T-helper 1 cell (primary cell): Measurements from ENCODE around the gene TTLL3.
"Not testable (repeated sequence)": the region's sequence is repeated elsewhere in the genome, so short reads cannot be mapped to it uniquely, and the experiment has no call there.

Experiments used
- DNase-seq, 5 donors: peaks; one replicate each; pipeline ENCODE4 v3.0.0-alpha.2; 2012 to 2020

TTLL3 gene

DNA sequence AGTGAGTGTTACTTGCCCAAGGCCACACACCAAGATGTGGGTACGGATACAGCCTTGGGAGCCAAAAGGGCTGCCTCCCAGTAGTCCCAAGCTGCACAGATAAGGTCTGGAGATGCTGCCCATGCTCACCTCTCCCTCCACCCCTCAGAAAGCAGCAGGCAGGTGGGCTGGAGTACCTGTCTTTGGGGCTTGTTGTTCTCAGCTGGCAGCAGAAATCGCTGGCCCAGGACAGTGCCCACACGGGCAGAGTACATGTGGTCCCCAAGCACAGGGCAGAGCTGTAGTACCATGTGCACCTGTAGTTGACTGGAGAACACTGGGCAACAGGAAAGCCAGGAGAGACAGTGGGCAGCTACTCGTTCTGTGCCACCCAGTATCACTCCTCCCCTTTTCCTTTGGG, 28.8 kb downstream of the TTLL3 start:
- DNase-seq, result no peak

DNA sequence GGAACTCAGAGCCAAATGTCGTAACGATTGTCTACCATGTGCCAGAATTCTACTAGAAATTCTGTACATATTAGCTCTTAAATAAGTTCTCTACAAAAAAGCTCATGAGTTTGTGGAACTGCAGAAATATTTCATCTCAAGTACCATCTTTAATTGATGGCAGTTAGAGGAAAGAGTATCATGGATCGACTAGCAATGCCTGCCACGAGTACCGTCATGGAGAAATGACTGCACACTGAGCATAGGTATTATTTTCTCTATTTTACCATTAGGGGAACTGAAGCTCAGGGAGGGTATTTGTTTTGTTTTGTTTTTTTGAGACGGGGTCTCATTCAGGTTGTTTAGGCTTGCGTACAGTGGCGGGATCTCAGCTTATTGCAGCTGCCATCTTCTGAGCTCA, 31.0 kb downstream of the TTLL3 start:
- DNase-seq, result no peak

DNA sequence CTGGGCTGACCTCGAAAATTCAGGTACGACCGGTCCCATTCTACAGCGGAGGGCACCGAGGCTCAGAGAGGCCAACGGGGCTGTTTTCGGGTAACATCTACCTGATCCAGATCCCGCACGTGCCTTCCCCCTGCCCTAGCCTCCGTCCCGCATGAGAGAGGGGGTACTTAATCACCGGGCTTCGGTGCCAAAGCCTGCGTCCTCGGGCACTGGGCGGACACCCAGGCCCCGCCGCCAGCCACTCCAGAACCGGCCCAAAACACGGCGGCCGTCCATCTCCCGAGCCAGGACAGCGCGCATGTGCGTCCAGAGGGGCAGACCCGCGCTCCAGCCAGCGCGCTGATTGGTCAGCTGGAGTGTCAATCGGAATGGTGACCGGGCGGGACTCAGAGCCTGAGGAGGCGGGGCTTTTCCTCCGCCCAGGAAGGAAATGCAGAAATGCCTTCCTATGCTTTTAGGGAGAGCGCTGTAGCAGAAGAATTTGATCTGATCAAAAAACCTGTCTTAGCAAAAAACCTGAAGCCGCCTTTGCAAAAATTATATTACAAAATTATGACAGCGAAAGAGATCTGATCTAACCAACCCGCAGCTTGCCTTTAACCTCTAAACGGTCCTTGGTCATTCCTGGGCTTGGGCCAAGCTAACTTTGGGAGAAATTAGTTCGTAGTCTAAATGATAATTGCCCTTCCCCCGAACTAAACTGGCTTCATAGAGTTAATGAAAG, 33.8 kb downstream of the TTLL3 start, which contains the start of gene RPUSD3:
Gene RPUSD3, minus strand, starts transcription at position 294 of the 724 bp plus-strand sequence. Its CDS starts 18 bp downstream, at position 276.
- DNase-seq, result peak; percentile 91 to 95 (median 92)

DNA sequence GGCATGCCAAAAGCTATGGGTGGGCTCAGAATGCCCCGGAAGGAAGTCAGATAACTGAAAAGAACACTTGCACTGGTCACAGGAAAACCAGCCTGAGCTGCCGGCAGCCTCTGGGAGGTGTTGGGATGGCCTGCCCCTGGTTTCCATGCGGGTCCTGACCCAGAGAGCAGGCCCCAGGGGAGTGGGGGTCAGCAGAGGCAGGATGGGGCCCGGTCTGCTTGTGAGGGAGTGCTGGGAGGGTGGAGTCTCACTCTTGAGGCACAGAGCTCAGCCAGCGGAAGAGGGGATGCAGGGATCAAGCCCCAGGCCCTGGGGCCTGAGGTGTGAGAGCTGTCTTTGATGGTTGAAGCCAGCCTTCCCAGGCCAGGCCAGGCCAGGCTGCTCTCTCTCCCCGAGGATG, 36.2 kb downstream of the TTLL3 start:
- no peak for DNase-seq

DNA sequence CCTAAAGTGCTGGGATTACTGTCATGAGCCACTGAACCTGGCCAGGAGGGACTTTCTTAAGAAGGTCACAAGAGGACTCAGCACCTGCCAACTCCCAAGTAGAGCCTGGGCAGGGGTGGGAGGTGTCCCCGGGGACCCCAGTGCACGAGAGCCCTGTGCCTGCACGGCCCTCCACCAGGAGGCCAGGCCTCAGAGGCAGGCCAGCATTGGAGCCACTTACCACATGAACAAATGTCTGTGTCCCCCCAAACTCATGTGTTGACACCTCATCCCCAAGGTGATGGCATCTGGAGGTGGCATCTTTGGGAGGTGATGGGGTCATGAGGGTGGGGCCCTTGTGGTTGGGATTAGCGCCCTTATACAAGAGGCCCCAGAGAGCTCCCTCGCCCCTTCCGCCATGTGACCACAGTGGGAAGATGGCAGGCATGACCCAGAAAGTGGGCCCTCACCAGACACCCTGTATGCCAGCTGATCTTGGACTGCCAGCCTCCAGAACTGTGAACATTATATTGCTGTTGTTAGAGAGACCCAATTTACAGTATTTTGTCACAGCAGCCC, 36.9 kb downstream of the TTLL3 start:
- no peak for DNase-seq

DNA sequence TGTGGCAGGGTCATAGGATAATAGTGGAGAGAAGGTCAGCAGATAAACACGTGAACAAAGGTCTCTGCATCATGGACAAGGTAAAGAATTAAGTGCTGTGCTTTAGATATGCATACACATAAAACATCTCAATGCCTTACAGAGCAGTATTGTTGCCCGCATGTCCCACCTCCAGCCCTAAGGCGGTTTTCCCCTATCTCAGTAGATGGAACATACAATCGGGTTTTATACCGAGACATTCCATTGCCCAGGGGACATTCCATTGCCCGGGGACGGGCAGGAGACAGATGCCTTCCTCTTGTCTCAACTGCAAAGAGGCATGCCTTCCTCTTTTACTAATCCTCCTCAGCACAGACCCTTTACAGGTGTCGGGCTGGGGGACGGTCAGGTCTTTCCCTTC, 37.8 kb downstream of the TTLL3 start:
- not testable (repeated sequence) for DNase-seq

DNA sequence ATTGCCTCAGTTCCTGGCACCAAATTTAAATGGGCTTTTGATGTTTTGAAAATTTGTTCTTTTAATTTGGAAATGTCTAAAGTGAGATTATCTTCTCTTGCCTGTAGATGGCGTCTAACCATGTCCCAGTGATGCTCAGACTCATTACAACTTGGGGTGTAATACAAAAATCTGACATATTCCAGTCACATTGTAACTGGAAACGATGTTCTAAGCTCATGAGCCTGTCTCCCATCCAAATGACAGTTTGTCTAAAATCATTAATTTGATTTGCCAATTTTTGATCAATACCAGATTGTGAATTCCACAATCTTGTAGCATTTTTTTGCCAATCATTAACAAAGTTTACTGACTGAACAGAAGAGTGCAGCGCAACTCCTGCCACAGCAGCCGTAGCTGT, 38.8 kb downstream of the TTLL3 start:
- DNase-seq, result peak in 1 of 5 donors; percentile 24

DNA sequence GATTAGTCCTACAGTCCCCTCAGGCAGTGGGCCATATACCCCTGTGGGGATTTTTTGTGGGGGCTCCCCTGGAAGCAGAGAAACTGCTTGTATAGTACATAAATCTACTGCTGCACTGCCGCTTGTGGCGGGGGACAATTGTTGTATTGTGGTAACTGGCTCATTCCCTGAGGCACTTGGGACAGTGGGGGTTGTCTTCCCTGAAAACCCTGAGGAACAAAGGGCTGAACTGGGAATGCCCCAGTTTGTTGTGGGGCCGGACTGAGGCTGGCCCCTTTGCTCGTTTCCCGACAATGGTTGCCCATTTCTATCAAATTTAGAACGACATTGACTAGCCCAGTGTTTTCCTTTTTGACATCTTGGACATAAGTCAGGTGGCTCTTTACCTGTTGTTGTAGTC, 41.3 kb downstream of the TTLL3 start:
- DNase-seq, result not testable (repeated sequence)

DNA sequence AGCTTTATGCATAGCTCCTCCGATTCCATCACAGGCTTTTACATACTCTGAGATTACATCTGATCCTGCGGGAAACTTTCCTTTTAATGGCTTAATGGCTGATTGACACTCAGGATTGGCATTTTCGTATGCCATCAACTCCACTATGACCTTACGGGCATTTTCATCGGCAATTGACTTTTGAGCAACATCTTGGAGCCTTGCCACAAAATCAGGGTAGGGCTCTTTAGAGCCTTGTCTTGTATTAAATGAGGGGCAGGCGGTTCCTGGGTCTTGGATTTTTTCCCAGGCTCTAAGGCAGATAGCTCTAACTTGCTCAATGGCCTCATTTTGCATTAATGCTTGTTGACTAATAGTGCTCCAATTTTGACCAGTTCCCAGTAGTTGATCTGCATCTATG, 41.9 kb downstream of the TTLL3 start:
- DNase-seq, result not testable (repeated sequence)

DNA sequence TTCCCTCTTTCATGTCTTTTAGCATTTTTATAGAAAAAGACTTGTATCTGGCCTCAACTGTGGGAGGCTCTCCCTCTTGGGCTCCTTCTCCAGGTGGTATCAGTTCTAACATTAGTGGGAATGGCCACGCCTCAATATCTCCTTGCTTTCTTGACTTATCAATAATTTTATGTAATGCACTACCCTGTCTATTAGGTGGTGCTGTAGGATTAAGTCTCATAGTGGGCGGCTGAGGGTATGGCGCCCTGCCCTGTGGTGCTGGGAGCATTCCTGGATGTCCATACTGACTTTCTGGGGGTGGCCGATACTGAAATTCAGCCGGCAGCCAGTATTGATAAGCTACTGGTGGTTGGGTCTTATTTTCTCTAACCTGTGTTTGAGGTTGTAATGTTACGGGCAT, 42.5 kb downstream of the TTLL3 start:
- DNase-seq, result no peak

DNA sequence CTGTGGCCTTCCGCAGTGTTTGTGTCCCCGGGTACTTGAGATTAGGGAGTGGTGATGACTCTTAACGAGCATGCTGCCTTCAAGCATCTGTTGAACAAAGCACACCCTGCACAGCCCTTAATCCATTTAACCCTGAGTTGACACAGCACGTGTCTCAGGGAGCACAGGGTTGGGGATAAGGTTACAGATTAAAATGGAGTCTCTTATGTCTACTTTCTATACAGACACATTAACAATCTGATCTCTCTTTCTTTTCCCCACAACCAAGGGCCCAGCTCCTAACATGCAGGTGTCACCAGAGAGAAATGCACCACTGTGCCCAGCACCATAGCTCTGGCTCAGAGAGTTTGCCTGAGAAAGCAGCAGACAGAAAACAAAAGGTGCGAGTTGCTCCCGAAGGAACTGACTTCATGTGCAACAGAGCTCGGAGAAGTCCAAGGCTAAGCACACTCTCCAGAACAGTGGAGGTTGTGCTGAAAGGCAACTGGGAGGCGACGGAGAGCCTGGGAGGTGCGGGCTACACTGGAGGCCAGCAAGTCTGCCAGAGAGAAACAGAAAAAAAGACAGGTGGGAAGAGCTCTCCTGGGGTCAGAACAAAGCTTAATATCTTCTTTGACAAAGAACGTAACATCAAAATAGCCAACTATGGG, 44.4 kb downstream of the TTLL3 start:
- not testable (repeated sequence) for DNase-seq

DNA sequence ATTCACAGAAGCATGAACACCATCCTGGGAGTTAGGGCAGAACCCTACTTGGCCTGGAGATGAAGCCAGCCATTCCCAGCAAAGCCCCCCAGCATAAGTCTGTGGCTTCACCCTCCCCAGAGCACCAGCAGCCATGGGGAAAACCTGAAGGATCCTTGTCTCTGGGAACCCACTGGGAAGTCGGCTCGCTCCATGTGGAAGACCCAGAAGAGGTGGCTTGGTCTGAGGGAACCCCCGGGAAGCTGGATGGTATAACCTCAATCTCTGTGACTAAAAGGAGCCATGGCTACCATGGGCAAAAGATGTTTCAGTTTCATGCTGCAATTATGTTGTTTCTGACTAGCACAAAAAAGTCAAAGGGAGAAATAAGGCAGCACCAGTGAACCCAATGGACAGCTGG, 45.5 kb downstream of the TTLL3 start:
- DNase-seq, result no peak

DNA sequence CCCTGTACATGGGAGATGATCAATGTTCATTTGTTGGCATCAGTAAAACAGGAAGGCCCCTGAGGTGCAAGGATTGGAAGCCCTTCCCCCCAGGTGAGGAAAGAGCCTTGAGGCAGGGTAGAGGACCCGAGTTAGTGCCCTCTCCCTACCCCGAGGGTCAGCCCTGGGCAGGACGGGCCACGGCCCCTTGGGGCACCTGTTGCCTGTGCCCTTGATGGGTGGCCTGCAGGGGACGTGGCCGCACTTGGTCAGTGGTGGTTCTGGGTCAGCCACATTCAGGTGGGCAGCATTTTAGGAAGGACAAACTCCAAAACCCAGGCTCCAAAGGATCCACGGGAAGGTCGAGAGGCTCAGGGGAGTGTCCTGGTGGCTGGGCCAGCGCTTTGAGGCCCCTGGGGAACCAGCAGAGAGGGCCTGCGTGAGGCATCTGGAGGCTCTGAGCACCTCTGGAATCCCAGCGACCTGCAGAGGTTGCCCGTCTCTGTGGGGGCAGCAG, 49.5 kb downstream of the TTLL3 start:
- no peak for DNase-seq

DNA sequence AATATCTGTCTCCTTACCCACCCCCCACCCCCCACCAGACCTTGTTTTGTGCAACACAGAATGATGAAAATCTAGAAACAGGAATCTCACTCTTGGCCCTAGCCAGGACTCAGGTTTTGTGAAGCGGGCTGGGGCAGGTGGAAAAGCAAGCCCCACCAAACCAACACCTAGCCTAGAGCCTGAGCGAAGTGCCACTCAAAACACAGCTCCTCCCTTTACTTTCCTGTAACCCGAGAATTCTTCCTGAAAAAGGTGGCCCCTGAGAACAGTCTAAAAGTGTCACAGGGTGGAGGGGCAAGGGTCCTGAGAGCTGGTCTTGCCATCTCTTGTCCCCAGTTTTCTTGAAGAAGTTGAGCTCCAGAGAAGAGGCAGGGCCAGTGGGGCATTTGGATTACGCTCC, 51.1 kb downstream of the TTLL3 start:
- no peak for DNase-seq

DNA sequence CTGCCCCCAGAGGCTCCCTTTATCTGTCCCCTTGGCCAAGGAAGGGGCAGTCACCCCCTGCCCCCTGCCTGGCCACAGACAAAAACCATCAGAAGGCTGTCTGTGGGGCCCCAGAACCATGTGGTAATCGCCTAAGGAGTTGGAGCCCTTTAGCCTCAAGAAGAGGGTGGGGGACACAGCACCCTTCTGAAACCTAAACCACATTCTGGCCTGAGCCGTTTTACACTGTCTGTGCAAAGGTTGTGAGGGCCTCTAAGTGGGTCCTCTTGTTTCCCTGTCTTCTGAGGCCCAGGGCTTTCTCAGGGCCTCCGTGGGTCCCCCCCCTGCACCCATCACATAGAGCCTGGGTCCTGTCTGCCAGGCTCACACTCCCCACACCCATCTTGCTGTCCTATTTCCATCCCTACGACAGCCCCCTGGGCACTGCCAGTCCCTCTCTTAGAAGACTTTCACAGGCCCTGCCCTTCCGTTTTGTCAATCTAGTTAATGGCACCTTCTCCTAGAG, 51.6 kb downstream of the TTLL3 start:
- no peak for DNase-seq

DNA sequence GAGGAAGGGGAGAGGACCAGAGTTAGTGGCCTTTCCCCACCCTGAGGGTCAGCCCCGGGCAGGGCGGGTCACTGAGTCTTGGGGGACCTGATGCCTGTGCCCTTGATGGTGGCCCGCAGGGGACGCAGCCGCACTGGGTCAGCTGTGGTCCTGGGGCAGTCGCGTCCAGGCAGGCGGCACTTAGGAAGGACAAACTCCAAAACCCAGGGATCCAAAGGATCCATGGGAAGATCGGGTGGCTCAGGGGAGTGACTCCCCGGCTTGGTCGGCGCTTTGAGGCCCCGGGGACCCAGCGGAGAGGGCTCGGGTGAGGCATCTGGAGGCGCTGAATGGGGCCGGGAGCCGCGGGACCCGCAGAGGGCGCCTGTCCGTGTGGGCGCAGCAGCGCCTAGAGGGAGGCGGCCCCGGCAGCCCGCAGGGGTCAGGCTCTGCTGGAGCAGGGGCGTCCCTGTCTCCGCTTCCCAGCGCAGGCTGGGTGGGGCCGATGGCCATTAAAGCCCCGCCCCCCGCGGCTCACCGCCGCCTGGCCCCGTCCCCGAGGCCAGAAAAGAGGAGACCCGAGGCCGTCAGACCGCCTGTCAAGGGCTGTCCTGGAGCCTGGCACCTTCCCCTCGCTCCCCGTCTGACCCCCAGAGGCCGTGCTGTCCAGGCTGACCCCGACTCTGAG, 52.5 kb downstream of the TTLL3 start:
- DNase-seq, result peak in 1 of 5 donors; percentile 15

DNA sequence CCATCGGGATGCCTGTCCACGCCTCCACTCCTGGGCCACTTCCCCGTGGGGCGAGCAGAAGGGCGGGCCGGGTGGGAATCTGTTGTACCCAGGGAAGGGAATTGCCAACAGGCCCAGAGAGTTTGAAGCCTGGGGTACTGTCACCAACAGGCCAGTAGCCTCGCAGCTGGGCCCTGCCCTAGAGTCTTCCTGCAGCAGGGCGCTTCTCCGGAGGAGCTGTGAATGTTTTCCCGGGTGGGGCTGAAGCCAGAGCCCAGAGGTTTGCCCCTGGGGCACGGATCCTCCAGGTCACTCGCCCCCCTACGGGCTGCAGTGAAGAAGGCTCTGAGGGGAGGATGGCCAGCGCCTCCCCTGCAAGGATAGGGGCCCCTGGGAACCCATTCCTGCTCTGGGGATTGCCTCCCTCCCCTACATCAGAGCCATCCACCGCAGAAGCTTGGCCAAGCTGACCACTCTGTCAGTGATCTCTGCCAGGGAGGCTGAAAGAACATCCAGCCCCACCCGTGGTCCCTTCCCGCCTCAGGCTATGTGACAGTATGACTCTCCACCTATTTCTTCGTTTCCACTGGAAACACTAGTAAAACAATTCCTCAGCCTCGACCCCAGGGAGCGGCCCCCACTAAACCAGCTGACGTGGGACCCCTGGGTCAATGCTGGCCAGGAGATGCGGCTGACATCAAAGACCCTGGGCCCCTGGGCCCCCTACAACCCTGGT, 53.2 kb downstream of the TTLL3 start:
- no peak for DNase-seq

DNA sequence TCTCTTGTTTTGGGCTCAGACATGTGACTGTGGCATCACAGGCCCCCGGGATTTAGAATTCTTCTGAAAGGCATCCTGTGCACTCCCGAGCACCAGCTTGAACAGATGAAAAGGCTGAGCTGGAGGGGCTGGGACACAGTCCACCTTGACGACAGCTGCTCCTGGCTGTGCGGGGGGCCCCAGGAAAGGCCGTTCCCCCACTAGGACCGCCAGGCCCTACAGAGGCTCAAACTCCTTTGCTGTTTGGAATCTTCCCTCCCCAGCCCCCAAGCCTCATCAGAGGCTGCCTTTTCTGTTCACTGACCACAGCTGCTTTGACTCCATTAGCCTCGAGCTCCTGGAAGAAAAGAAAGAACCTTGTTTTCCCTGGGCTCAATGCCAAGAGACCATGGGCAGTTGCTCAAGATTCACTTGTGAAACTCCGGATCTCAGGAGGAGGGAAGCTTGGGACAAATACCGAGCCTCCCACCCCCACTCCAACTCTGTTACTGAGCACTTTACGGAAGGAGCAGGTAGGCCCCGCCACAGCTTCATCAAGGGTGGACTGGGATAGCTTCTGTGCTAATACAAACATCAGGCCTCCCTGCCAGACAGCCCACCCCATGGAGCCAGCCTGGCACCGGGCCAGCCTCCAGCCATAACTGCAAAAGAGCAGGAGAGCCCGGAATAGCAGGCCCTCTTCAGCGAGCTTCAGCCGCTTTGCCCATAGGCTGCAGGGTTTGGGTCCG, 54.3 kb downstream of the TTLL3 start:
- DNase-seq, result no peak

DNA sequence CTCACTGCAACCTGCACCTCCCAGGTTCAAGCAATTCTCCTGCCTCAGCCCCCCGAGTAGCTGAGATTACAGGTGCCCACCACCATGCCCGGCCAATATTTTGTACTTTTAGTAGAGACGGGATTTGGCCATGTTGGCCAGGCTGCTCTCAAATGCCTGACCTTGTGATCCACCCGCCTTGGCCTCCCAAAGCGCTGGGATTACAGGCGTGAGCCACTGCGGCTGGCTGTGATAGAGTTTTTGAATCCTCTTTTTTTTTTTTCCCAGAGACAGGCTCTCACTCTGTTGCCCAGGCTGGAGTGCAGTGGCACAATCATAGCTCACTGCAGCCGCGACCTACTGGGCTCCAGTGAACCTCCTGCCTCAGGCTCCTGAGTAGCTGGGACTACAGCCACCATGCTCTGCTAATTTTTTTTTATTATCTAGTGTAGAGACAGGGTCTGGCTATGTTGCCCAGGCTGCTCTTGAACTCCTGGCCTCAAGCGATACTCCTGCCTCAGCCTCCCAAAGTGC, 55.1 kb downstream of the TTLL3 start:
- DNase-seq, result not testable (repeated sequence)

DNA sequence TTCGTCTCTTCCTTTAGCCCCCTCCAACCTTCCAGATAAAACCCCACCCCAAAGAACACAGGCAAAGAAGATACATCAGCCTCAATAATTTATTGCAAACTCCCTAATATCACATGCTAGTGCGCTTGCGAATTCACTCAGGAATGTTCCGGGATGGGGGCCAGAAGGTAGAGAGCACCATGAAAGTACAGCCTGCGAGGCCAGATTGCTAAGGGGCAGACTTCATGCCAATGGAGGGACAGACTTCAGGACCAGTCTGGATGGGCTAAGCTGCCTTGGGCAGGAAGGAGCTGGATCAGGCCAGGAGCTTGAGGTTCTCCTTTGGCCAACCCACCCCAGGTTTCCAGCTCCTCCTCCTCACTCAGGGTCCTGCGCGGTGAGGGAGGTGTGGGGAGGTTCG, 56.6 kb downstream of the TTLL3 start:
- no peak for DNase-seq

DNA sequence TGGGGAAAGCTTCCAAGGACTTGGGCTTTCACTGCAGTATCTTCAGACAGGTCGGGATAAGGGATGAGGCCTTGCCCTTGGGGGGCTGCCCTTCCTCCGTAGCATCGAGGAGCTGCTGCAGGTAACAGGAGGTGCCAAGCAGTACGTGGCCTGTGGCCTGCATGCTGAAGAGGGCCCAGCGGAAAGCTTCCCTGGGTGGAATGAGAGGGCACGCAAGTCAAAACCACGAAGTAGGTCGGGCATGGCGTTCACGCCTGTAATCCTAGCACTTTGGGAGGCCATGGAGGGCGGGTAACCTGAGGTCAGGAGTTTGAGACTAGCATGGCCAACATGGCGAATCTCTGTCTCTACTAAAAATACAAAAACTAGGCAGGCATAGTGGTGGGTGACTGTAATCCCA, 57.0 kb downstream of the TTLL3 start:
- DNase-seq, result no peak

DNA sequence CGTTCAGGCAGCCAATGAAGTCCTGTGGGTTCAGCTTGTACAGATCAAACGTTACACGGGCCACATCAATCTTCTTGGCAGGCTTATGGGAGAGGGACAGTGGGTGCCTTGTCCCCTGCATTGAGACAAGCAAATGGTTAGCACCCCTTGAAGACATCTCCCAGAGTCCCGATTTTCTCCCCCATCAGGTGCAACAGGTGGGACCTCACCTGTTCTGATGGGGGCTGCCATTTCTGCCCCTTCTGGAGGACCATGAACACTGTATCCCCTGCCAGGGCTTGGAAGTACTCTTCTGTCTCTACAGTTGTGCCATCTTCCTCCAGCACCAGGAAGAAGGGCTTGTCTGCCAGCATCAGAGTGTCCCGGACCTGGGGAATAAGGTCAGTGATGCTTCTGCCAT, 59.9 kb downstream of the TTLL3 start:
- DNase-seq, result no peak
